NB4 (cell line): ENCODE results near the gene TMED7.

Experiments
- DNase-seq: peaks from one replicate; pipeline ENCODE4 v3.0.0; 2010; ENCODE audit warnings: low read depth
- H3K4me3 ChIP-seq: one replicate; pipeline ENCODE4 v1.5.1; 2011; ENCODE audit warnings: mild to moderate bottlenecking, low read depth, low read length, moderate library complexity
- CTCF ChIP-seq: IDR thresholded peaks from one replicate; pipeline ENCODE4 v1.5.1; 2012; ENCODE audit warnings: low read depth, low read length
- MAX ChIP-seq: IDR thresholded peaks from 2 replicates; pipeline ENCODE4 v1.6.1; 2011; ENCODE audit warnings: low read depth, low read length
- MYC ChIP-seq: IDR thresholded peaks from 2 replicates; pipeline ENCODE4 v1.6.1; 2011; ENCODE audit warnings: low read depth, low read length
- POLR2A ChIP-seq: IDR thresholded peaks from 2 replicates; pipeline ENCODE4 v1.6.1; 2011; ENCODE audit warnings: mild to moderate bottlenecking; ENCODE audit not compliant: insufficient read length; ENCODE audit errors: extremely low read depth

TMED7 gene

GRCh38 chr5:115594128-115595047, 31.4 kb downstream of the TMED7 start:
- TF ChIP-seq CTCF, result no peak
- no peak for TF ChIP-seq POLR2A
- no peak for TF ChIP-seq MYC
- no peak for TF ChIP-seq MAX
- H3K4me3 ChIP-seq, result no peak overlapping the region
- DNase-seq, result no peak

- H3K4me3 ChIP-seq, result no peak overlapping the region
- no peak for DNase-seq
- TF ChIP-seq POLR2A (no peak), MAX (no peak), CTCF (no peak), MYC (no peak)
These were observed 36.8 kb downstream of the TMED7 start for GRCh38 chr5:115589043-115589442.

- TF ChIP-seq CTCF (no peak), POLR2A (no peak), MYC (no peak), MAX (no peak)
- no peak overlapping the region for H3K4me3 ChIP-seq
- no peak for DNase-seq
These were observed 37.2 kb downstream of the TMED7 start for GRCh38 chr5:115588640-115589039.

GRCh38 chr5:115586525-115587146, 39.2 kb downstream of the TMED7 start:
- TF ChIP-seq CTCF, result no peak
- no peak for TF ChIP-seq MAX
- TF ChIP-seq MYC, result no peak
- TF ChIP-seq POLR2A, result no peak
- DNase-seq, result peak; percentile 38
- H3K4me3 ChIP-seq, result no peak overlapping the region

- no peak for TF ChIP-seq MYC
- H3K4me3 ChIP-seq, result no peak overlapping the region
- DNase-seq, result no peak
These were observed 40.6 kb downstream of the TMED7 start for GRCh38 chr5:115585265-115585664.

- DNase-seq, result no peak
- TF ChIP-seq POLR2A (no peak), MAX (no peak), MYC (no peak), CTCF (no peak)
- no peak overlapping the region for H3K4me3 ChIP-seq
These were observed 41.3 kb downstream of the TMED7 start for GRCh38 chr5:115584501-115584900.
